K562 (cell line): ENCODE results near the gene SLC12A6.

Experiments
- BHLHE40 ChIP-seq: IDR thresholded peaks from 2 replicates; pipeline ENCODE4 v1.6.1; 2011; ENCODE audit warnings: low read length, improper control_type of control experiment
- EGR1 ChIP-seq: fragments of 450-650 bp; conservative IDR thresholded peaks from 2 replicates; pipeline ENCODE4 v1.6.1; 2017; ENCODE audit warnings: mild to moderate bottlenecking
- FOXK1 ChIP-seq: sonication (generic); formaldehyde crosslinking; IDR thresholded peaks from 2 replicates; pipeline ENCODE4 v1.8.0; 2022; ENCODE audit warnings: missing genetic modification reagents, mild to moderate bottlenecking, borderline replicate concordance
- GABPB1 ChIP-seq: sonication (generic); formaldehyde crosslinking; IDR thresholded peaks from 2 replicates; pipeline ENCODE4 v1.8.0; 2022; ENCODE audit warnings: mild to moderate bottlenecking, missing genetic modification reagents
- PML ChIP-seq: IDR thresholded peaks from 2 replicates; pipeline ENCODE4 v1.6.1; 2012; ENCODE audit warnings: low read length, inconsistent platforms
- TBL1XR1 ChIP-seq, 2 experiments: IDR thresholded peaks; 2 replicates each; pipeline ENCODE4 v1.6.1; 2012; ENCODE audit warnings: improper control_type of control experiment in 2 of 2, low read length in 2 of 2, mild to moderate bottlenecking in 1 of 2
- ZNF324 ChIP-seq: fragments of 250-450 bp; sonication (Bioruptor Pico); IDR thresholded peaks from 2 replicates; pipeline ENCODE4 v1.4.0; 2020; ENCODE audit warnings: mild to moderate bottlenecking
- ZNF57 ChIP-seq: fragments of 450-650 bp; formaldehyde crosslinking; IDR thresholded peaks from 2 replicates; pipeline ENCODE4 v1.4.0; 2020; ENCODE audit warnings: mild to moderate bottlenecking, moderate library complexity
- TF ChIP-seq, protein P1 (sequence below), 3 experiments: IDR thresholded peaks in 2 of 3; conservative IDR thresholded peaks in 1 of 3; 2 replicates each; pipeline ENCODE4 v1.5.1; 2011 to 2012; ENCODE audit warnings: low read length in 3 of 3, mild to moderate bottlenecking in 3 of 3, control low read depth in 2 of 3, improper control_type of control experiment in 1 of 3, inconsistent platforms in 1 of 3, low read depth in 1 of 3, mixed read lengths in 1 of 3, moderate library complexity in 1 of 3; ENCODE audit not compliant: insufficient read depth in 2 of 3

- TF ChIP-seq GABPB1 (CRISPR knock-in tag) (no peak), EGR1 (no peak), ZNF57 (no peak), ZNF324 (CRISPR knock-in tag) (no peak), BHLHE40 (no peak), PML (no peak), FOXK1 (CRISPR knock-in tag) (no peak), TBL1XR1 (IDR thresholded peaks at IDR 0.05; ENCODE audit: low read length in 2 of 2) (no peak)
- TF ChIP-seq, protein P1, sequence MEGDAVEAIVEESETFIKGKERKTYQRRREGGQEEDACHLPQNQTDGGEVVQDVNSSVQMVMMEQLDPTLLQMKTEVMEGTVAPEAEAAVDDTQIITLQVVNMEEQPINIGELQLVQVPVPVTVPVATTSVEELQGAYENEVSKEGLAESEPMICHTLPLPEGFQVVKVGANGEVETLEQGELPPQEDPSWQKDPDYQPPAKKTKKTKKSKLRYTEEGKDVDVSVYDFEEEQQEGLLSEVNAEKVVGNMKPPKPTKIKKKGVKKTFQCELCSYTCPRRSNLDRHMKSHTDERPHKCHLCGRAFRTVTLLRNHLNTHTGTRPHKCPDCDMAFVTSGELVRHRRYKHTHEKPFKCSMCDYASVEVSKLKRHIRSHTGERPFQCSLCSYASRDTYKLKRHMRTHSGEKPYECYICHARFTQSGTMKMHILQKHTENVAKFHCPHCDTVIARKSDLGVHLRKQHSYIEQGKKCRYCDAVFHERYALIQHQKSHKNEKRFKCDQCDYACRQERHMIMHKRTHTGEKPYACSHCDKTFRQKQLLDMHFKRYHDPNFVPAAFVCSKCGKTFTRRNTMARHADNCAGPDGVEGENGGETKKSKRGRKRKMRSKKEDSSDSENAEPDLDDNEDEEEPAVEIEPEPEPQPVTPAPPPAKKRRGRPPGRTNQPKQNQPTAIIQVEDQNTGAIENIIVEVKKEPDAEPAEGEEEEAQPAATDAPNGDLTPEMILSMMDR (IDR thresholded peaks at IDR 0.05 in 2 of 3, conservative IDR thresholded peaks at IDR 0.05 in 1 of 3; ENCODE audit: insufficient read depth in 2 of 3, low read depth in 1 of 3, low read length in 3 of 3) = no peak
These were observed 85.0 kb downstream of the SLC12A6 start for GRCh38 chr15:34252545-34252944.
